Breast epithelium (tissue), 3 donors: Measurements from ENCODE around the gene HRNR.

ENCODE experiments used
- POLR2A ChIP-seq: fragments of 450-650 bp; IDR thresholded peaks from one replicate; pipeline ENCODE4 v1.6.1; 2016; ENCODE audit warnings: antibody characterized with exemption, mild to moderate bottlenecking, moderate library complexity
- POLR2AphosphoS5 ChIP-seq, 3 donors: sonication (generic); formaldehyde crosslinking; IDR thresholded peaks; one replicate each; pipeline ENCODE4 v1.6.1; 2017; ENCODE audit warnings: antibody characterized with exemption in 3 of 3
- TF ChIP-seq, protein P1 (sequence below), 3 donors: fragments of 450-650 bp; IDR thresholded peaks; one replicate each; pipeline ENCODE4 v1.5.1; 2016 to 2017; ENCODE audit warnings: antibody characterized with exemption in 3 of 3, mild to moderate bottlenecking in 3 of 3, moderate library complexity in 3 of 3

DNA sequence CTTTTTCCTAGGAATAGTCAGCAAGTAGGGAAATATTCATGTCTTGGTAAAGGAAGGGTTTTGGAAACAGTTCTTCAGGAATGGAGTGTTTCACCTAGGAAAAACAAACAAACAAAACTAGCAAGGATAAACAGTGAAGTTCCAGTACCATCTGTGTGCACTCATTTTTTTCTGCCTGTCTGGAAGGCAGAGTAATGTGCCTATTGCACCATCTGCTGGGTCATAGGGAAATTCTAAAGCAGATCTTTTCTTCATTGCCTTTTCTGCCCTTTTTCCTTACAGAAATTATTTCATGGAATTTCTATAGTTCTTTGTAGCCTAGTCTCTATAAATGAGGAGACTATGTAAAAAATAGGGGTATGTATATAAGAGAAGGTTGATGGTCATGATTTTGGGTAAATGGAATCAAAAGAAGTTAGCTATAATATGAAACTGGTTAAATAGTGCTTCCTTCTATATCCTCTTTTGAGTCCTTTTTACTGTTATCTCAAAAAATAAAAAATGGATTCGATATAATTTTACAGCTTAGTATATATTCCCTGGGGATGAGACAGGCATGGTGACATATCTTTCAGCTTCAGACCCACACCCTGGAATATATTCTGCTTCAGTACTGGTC lies 3.4 kb upstream of the HRNR start:
- TF ChIP-seq POLR2A = no peak
- TF ChIP-seq, protein P1, sequence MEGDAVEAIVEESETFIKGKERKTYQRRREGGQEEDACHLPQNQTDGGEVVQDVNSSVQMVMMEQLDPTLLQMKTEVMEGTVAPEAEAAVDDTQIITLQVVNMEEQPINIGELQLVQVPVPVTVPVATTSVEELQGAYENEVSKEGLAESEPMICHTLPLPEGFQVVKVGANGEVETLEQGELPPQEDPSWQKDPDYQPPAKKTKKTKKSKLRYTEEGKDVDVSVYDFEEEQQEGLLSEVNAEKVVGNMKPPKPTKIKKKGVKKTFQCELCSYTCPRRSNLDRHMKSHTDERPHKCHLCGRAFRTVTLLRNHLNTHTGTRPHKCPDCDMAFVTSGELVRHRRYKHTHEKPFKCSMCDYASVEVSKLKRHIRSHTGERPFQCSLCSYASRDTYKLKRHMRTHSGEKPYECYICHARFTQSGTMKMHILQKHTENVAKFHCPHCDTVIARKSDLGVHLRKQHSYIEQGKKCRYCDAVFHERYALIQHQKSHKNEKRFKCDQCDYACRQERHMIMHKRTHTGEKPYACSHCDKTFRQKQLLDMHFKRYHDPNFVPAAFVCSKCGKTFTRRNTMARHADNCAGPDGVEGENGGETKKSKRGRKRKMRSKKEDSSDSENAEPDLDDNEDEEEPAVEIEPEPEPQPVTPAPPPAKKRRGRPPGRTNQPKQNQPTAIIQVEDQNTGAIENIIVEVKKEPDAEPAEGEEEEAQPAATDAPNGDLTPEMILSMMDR (IDR thresholded peaks at IDR 0.05) = no peak
- TF ChIP-seq POLR2AphosphoS5 (IDR thresholded peaks at IDR 0.05) = no peak
